Cortex of kidney (tissue), 1 donor: ENCODE measurements around the gene GLG1.

ENCODE experiments used
- DNase-seq: peaks from one replicate; lab custom pipeline; 2025; lab: John Stamatoyannopoulos, UW

GLG1 gene

GRCh38 chr16:74472540-74472939 is 134.4 kb downstream of the GLG1 start:
- DNase-seq: no peak

DNA sequence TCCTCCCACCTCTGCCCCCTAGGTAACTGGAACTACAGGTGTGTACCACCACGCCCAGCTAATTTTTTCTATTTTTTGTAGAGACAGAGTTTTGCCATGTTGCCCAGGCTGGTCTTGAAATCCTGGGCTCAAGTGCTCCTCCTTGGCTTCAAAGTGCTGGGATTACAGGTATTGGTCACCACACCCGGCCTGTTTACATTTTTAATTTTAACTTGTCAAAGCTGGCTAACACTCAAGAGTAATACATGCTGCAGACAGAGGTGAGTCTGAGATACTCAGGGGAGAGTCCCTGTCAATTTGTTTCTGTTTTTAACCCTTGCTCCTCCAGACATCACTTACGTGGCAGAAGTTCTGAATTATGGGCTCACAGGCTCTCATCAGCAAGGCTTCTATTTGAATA is 134.9 kb downstream of the GLG1 start:
- DNase-seq: no peak

DNA sequence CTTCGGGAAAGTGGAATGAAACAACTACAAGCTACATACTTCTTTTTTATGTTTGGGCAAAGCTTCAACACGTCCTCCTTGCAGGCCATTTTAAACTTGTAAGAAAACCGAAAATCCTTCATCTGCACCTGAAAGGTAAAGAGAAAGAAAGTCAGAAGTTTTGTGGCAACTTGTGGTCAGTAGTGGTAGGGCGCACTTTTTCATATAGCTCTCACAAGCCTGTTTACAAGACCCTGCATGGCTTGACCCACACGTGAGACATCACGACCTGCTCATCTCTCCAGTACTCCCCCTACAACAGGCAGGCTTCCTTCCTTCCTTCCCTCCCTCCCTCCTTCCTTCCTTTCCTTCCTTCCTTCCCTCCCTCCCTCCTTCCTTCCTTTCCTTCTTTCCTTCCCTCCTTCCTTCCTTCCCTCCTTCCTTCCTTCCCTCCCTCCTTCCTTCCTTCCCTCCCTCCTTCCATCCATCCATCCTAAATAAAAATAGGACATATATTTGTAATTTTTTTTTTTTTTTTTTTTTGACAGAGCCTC is 136.9 kb downstream of the GLG1 start:
- DNase-seq: no peak

DNA sequence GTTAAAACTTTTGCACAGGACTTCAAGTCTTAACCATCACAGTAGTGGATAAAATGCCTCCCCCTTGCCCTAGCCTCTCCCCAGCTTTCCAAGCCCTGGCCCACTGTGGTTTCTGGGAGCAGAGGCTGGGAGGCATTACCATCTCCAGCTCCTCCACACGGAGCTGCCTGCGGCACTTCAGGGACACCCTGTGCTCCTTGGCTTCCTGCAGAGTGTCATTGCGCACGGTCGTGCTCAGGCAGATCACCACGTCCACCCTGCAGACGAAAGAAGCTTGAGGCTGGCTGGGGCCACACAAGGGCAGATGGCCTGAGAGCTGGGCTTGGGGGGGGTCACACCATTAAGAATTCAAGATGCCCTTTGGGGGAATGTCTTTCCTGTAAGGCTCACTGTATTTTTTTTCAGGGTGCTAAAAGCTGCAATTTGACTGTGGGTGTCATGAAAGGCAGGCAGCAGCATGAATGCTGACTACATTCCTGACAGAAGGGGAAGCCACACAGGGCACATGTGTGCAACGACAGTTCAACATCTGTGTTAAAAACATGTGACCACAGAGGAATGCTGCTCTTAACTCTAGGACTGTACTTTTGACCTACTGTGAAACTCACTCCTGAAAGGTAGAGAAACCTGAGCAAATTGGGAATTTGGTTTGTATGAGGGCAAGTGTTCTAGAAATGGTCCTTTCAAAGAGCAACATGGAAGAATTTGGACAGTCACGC is 137.9 kb downstream of the GLG1 start:
- no peak for DNase-seq

GRCh38 chr16:74466872-74467271 is 140.0 kb downstream of the GLG1 start:
- no peak for DNase-seq

GRCh38 chr16:74465851-74466685 is 140.8 kb downstream of the GLG1 start:
- no peak for DNase-seq

GRCh38 chr16:74465281-74465680 is 141.6 kb downstream of the GLG1 start:
- no peak for DNase-seq

- DNase-seq: no peak
Measured at GRCh38 chr16:74463888-74464287, 143.0 kb downstream of the GLG1 start.

GRCh38 chr16:74462361-74462760 is 144.6 kb downstream of the GLG1 start:
- no peak for DNase-seq

GRCh38 chr16:74461826-74462225 is 145.1 kb downstream of the GLG1 start:
- DNase-seq: no peak

- DNase-seq: no peak
Measured at GRCh38 chr16:74460542-74460941, 146.4 kb downstream of the GLG1 start.

GRCh38 chr16:74456290-74456625 is 150.7 kb downstream of the GLG1 start:
- no peak for DNase-seq

DNA sequence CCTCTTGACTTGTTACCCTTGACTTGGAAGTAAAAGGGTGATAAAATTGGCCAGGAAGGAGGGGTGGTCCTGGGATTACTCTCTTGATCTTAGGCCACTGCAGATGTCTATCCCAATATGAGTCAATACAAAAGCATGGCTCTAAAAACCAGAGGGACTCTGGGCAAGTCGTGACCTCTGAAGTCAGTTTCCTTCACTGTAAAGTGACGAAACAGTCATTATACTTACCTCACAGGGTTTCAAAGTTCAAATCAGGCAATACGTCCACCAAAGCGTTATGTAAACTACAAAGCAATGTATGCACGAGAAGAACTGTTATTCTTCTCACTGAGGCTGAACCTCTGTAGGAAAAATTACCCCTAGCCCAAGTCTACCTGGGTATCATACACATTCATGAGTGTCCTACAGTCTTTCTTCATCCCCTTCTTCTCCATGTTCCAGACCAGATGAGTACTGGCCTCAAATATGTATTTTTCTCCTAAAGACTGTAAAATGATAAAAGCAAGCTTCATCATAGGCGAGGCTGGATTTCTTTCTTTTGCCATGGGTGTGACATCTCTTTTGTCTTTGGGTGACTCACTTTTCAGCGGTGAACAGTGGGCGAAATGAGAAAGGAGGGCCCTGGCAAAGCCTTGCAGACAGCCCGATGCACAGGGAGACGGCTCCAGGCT is 151.2 kb downstream of the GLG1 start:
- no peak for DNase-seq

- DNase-seq: no peak
Measured at GRCh38 chr16:74455213-74455612, 151.7 kb downstream of the GLG1 start.

- no peak for DNase-seq
Measured at GRCh38 chr16:74451951-74452758, 154.8 kb downstream of the GLG1 start.

DNA sequence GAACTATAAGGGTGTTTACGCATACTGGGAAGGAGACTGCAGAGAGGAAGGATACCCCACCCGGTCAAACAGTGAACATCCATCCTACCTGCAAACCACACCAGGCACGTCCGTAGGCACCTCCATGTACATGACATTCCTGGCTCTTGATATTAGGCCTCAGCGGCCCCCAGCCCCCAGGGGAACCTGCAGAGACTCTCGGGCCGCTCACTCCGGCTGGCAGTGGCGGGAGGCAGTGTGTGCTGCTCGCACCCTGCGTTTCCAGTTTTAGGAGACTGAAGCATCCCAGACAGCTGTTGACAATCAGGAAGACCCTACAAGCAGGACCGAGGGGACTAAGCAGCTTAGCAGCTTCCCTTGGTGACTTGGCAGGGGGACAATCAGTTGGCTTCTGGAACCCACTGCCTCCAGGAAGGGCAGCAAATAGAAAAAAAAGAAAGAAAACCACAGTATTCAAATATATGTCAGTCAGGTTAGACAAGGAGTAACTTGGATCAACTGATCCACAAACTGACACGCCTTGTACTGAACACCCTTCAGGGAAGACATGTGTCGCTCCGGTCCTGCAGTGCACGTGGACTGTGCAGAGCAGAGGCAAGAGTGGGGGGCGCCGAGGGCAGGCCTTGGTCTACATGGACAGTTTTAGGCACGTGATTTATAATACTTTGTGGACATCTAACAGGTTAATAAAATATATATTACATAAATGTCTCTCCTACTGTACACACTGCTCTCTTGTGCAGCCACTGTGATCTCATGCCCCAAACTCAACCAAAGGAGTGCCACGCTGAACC is 155.8 kb downstream of the GLG1 start:
- no peak for DNase-seq

- no peak for DNase-seq
Measured at GRCh38 chr16:74450236-74450635, 156.7 kb downstream of the GLG1 start.

DNA sequence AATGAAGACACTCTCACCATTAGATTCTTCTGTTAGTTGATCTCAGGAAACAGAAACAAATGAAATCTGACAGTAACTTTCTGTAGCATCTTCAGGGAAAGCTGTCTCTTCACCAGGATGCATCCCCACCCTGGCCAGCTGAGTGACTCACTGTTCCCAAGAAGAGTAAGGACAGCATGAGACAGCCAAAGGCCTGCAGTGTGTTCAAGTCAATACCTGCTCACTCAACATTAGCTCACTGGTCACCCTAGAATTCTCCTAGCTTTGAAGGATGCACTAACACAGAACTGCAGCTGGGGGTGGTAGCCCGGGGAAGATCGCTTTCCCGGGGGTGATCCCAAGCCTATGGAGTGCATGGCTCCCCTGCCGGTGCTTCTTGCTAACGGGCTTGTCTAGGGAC is 157.4 kb downstream of the GLG1 start:
- DNase-seq: no peak

- no peak for DNase-seq
Measured at GRCh38 chr16:74448990-74449389, 157.9 kb downstream of the GLG1 start.

GRCh38 chr16:74447578-74447977 is 159.3 kb downstream of the GLG1 start:
- DNase-seq: no peak

GRCh38 chr16:74446866-74447265 is 160.0 kb downstream of the GLG1 start:
- no peak for DNase-seq
